ENCODE measurements around the gene CREB3L4.
"Not testable (repeated sequence)": the region's sequence is repeated elsewhere in the genome, so short reads cannot be mapped to it uniquely, and the experiment has no call there.

CREB3L4 gene

GRCh38 chr1:154012129-154012528, 44.4 kb downstream of the CREB3L4 start:
- DNase-seq = no peak
- in situ Hi-C loops (cut with MboI; ENCODE audit: low pct_unique_long_range_greater_than_20kb, low sequenced_read_pairs) = no loop called here

DNA sequence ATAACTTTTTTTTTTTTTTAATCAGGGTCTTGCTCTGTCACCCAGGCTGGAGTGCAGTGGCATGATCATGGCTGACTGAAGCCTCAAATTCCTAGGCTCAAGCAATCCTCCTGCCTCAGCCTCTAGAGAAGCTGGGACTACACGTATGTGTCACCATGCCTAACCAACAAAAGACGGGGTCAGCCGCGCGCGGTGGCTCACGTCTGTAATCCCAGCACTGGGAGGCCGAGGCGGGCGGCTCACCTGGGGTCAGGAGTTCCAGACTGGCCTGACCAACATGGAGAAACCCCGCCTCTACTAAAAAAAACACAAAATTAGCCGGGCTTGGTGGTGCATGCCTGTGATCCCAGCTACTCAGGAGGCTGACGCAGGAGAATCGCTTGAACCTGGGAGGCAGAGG, 44.8 kb downstream of the CREB3L4 start:
- in situ Hi-C loops (cut with MboI; ENCODE audit: low pct_unique_long_range_greater_than_20kb, low sequenced_read_pairs) = not testable (repeated sequence)

GRCh38 chr1:154014154-154014907, 46.6 kb downstream of the CREB3L4 start:
- DNase-seq = no peak

More for the DNA sequence above, 44.8 kb downstream of the CREB3L4 start:
- DNase-seq = not testable (repeated sequence)

DNA sequence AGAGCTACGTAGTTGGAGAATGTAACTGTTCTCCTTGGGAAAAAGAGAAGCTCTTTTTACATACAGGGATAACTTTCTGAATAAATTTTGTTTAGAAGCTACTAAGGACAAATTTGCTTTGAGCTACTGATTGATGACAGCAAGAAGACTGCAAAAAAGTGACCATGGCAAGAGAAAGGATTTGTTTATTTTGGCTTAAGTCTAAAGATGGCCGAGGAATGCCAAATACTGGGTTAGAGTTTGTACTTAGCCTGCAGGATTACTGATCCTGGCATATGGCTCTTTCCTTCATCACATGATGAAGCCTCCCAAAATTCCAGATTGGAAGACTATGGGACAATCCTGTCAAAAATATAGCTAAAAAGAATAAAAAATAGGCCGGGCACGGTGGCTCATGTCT, 51.6 kb downstream of the CREB3L4 start:
- in situ Hi-C loops (cut with MboI; ENCODE audit: low pct_unique_long_range_greater_than_20kb, low sequenced_read_pairs) = no loop called here

More at GRCh38 chr1:154014154-154014907, 46.6 kb downstream of the CREB3L4 start:
- in situ Hi-C loops (cut with MboI; ENCODE audit: low pct_unique_long_range_greater_than_20kb, low sequenced_read_pairs) = no loop called here

GRCh38 chr1:154019940-154020339, 52.2 kb downstream of the CREB3L4 start:
- in situ Hi-C loops (cut with MboI; ENCODE audit: low pct_unique_long_range_greater_than_20kb, low sequenced_read_pairs) = no loop called here
- no peak for DNase-seq

More for the DNA sequence above, 51.6 kb downstream of the CREB3L4 start:
- DNase-seq = no peak
